ENCODE results near the gene USP17L27. TPM values are rescaled to one million over a fixed set of nuclear protein-coding genes. Genes with fewer than 3 reads are reported as not detected.

USP17L27 gene, protein sequence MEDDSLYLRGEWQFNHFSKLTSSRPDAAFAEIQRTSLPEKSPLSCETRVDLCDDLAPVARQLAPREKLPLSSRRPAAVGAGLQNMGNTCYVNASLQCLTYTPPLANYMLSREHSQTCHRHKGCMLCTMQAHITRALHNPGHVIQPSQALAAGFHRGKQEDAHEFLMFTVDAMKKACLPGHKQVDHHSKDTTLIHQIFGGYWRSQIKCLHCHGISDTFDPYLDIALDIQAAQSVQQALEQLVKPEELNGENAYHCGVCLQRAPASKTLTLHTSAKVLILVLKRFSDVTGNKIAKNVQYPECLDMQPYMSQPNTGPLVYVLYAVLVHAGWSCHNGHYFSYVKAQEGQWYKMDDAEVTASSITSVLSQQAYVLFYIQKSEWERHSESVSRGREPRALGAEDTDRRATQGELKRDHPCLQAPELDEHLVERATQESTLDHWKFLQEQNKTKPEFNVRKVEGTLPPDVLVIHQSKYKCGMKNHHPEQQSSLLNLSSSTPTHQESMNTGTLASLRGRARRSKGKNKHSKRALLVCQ
- not detected in 2 replicates for total RNA-seq (ENCODE audit: low replicate concordance)

GRCh38 chr4:9343848-9344247, at the start of gene USP17L27:
Gene USP17L27 (plus strand): TSS chr4:9344148. CDS start chr4:9344148, 0 bp downstream.

GRCh38 chr4:9324865-9325264, 19.1 kb upstream of the USP17L27 start, which contains the start of gene USP17L24:
Gene USP17L24 (plus strand): TSS chr4:9325165. CDS start chr4:9325165, 0 bp downstream.

DNA sequence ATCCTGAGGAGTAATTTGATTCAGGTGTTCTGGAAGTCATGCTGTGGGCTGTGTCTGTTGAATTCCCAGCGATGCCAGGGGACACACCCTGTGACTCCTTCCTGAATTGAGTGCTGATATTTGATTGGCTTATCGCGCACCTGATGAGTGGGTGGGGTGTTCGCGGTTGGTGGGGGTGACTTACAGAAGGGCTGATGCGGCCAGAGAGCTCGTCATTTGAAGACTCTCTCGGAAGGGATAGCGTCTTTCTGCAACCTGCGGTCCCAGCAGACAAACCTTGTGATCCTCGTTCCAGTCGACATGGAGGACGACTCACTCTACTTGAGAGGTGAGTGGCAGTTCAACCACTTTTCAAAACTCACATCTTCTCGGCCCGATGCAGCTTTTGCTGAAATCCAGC, 14.3 kb upstream of the USP17L27 start, which contains the start of gene USP17L25:
USP17L25 (plus strand) TSS at position 301 of the 400 bp plus-strand sequence; CDS start at position 301, 0 bp downstream.

DNA sequence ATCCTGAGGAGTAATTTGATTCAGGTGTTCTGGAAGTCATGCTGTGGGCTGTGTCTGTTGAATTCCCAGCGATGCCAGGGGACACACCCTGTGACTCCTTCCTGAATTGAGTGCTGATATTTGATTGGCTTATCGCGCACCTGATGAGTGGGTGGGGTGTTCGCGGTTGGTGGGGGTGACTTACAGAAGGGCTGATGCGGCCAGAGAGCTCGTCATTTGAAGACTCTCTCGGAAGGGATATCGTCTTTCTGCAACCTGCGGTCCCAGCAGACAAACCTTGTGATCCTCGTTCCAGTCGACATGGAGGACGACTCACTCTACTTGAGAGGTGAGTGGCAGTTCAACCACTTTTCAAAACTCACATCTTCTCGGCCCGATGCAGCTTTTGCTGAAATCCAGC, 9.6 kb upstream of the USP17L27 start, which contains the start of gene USP17L26:
USP17L26 (plus strand) TSS at position 301 of the 400 bp plus-strand sequence; CDS start at position 301, 0 bp downstream.

DNA sequence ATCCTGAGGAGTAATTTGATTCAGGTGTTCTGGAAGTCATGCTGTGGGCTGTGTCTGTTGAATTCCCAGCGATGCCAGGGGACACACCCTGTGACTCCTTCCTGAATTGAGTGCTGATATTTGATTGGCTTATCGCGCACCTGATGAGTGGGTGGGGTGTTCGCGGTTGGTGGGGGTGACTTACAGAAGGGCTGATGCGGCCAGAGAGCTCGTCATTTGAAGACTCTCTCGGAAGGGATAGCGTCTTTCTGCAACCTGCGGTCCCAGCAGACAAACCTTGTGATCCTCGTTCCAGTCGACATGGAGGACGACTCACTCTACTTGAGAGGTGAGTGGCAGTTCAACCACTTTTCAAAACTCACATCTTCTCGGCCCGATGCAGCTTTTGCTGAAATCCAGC, 4.8 kb upstream of the USP17L27 start, which contains the start of gene USP17L5:
USP17L5 (plus strand) TSS at position 301 of the 400 bp plus-strand sequence; CDS start at position 301, 0 bp downstream.

GRCh38 chr4:9348593-9348992, 4.6 kb downstream of the USP17L27 start, which contains the start of gene USP17L28:
Gene USP17L28 (plus strand): TSS chr4:9348893. CDS start chr4:9348893, 0 bp downstream.

GRCh38 chr4:9353338-9353737, 9.4 kb downstream of the USP17L27 start, which contains the start of gene USP17L29:
Gene USP17L29 (plus strand): TSS chr4:9353638. CDS start chr4:9353638, 0 bp downstream.

DNA sequence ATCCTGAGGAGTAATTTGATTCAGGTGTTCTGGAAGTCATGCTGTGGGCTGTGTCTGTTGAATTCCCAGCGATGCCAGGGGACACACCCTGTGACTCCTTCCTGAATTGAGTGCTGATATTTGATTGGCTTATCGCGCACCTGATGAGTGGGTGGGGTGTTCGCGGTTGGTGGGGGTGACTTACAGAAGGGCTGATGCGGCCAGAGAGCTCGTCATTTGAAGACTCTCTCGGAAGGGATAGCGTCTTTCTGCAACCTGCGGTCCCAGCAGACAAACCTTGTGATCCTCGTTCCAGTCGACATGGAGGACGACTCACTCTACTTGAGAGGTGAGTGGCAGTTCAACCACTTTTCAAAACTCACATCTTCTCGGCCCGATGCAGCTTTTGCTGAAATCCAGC, 18.9 kb downstream of the USP17L27 start, which contains the start of gene USP17L30:
USP17L30 (plus strand) TSS at position 301 of the 400 bp plus-strand sequence; CDS start at position 301, 0 bp downstream.

Other genes with a start within 250 kb of the USP17L27 start
- gene FAM90A26, start 173.7 kb upstream of the USP17L27 start, total RNA-seq (ENCODE audit: low replicate concordance) = not detected in 2 replicates
- gene USP17L10, start 133.5 kb upstream of the USP17L27 start, total RNA-seq (ENCODE audit: low replicate concordance) = not detected in 2 replicates
- gene USP17L11, start 128.7 kb upstream of the USP17L27 start, total RNA-seq (ENCODE audit: low replicate concordance) = not detected in 2 replicates
- not detected in 2 replicates for gene USP17L12, start 124.0 kb upstream of the USP17L27 start, total RNA-seq (ENCODE audit: low replicate concordance)
- gene USP17L13, start 119.3 kb upstream of the USP17L27 start, total RNA-seq (ENCODE audit: low replicate concordance) = not detected in 2 replicates
- not detected in 2 replicates for gene USP17L15, start 109.8 kb upstream of the USP17L27 start, total RNA-seq (ENCODE audit: low replicate concordance)
- not detected in 2 replicates for gene USP17L17, start 100.3 kb upstream of the USP17L27 start, total RNA-seq (ENCODE audit: low replicate concordance)
- not detected in 2 replicates for gene USP17L18, start 95.5 kb upstream of the USP17L27 start, total RNA-seq (ENCODE audit: low replicate concordance)
- gene USP17L19, start 90.8 kb upstream of the USP17L27 start, total RNA-seq (ENCODE audit: low replicate concordance) = not detected in 2 replicates
- not detected in 2 replicates for gene USP17L20, start 86.0 kb upstream of the USP17L27 start, total RNA-seq (ENCODE audit: low replicate concordance)
- not detected in 2 replicates for gene USP17L21, start 81.3 kb upstream of the USP17L27 start, total RNA-seq (ENCODE audit: low replicate concordance)
- gene USP17L22, start 76.5 kb upstream of the USP17L27 start, total RNA-seq (ENCODE audit: low replicate concordance) = not detected in 2 replicates
- gene USP17L24, start 19.0 kb upstream of the USP17L27 start, total RNA-seq (ENCODE audit: low replicate concordance) = not detected in 2 replicates
- gene USP17L25, start 14.2 kb upstream of the USP17L27 start, total RNA-seq (ENCODE audit: low replicate concordance) = not detected in 2 replicates
- gene USP17L26, start 9.5 kb upstream of the USP17L27 start, total RNA-seq (ENCODE audit: low replicate concordance) = not detected in 2 replicates
- gene USP17L5, start 4.7 kb upstream of the USP17L27 start, total RNA-seq (ENCODE audit: low replicate concordance) = not detected in 2 replicates
- not detected in 2 replicates for gene USP17L28, start 4.7 kb downstream of the USP17L27 start, total RNA-seq (ENCODE audit: low replicate concordance)
- gene USP17L29, start 9.5 kb downstream of the USP17L27 start, total RNA-seq (ENCODE audit: low replicate concordance) = not detected in 2 replicates
- gene USP17L30, start 19.0 kb downstream of the USP17L27 start, total RNA-seq (ENCODE audit: low replicate concordance) = not detected in 2 replicates
- gene DEFB131A, start 100.3 kb downstream of the USP17L27 start, total RNA-seq (ENCODE audit: low replicate concordance) = not detected in 2 replicates